Ammon's horn (tissue), 1 donor: ENCODE results near the gene DENND2D.
A peak's percentile ranks its signal among the peaks of the same experiment; 100 is the strongest.
"Not testable (repeated sequence)": the region's sequence is repeated elsewhere in the genome, so short reads cannot be mapped to it uniquely, and the experiment has no call there.

Experiments used
- DNase-seq: peaks from one replicate; pipeline ENCODE4 v3.0.0-alpha.2; 2016; ENCODE audit warnings: low spot score

The DENND2D gene

GRCh38 chr1:111221633-111222291, 21.3 kb upstream of the DENND2D start:
- peak; percentile 27 for DNase-seq

GRCh38 chr1:111221276-111221632, 20.8 kb upstream of the DENND2D start:
- DNase-seq, result no peak

GRCh38 chr1:111220302-111220890, 19.9 kb upstream of the DENND2D start:
- no peak for DNase-seq

GRCh38 chr1:111219557-111220286, 19.3 kb upstream of the DENND2D start:
- DNase-seq, result peak; percentile 70

GRCh38 chr1:111218701-111219556, 18.5 kb upstream of the DENND2D start:
- DNase-seq, result no peak

DNA sequence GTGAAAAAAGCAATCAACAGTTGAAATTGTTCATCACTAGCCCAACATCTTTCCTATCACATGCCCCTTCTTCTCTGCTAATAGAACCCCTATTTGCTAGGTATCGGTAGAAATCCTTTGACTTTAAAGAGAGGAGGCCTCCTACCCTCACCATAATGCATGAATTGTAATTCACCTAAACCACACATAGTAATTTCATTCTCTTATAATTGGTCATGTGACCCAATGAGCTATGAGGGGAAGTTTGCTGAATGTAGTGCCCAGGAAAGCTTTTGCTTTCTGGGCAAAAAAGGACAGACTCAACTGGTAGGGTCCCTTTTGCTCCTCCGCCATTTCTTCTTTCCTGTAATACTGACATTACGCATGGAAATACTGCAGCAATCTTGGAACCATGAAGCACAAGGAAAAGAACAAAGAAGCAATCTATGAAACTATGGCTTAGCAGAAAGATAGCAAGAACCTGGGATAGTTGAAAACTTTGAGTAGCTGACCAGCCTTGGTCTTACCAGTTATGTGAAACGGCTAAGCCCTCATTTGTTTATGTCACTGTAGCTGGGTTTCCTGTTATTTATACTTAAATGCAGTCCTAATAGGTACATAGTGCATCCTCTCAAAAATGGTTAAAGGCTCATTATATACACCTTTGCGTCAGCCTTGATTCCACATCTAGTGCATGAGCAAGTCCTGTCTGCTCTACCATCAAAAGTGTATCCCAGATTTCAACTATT, 16.9 kb upstream of the DENND2D start:
- no peak for DNase-seq

DNA sequence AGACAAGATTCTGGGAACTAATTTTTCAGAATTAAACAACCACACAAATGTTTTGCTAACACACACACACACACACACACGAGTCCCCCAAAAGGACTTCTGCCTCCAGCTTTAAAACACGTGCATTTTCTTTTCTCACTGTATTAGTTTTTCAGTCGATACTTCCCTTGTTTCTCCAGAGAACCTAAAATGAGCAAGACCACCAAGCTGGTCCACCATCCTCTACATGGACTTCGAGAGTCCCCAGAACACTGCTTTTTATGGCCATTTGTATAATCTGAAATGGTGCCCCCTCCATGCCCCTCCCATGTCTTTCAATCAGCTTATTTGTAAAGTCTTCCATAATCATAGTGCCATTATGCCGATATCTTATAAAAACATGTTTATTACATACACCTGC, 16.3 kb upstream of the DENND2D start:
- DNase-seq, result no peak

GRCh38 chr1:111215285-111215684, 14.8 kb upstream of the DENND2D start:
- not testable (repeated sequence) for DNase-seq

DNA sequence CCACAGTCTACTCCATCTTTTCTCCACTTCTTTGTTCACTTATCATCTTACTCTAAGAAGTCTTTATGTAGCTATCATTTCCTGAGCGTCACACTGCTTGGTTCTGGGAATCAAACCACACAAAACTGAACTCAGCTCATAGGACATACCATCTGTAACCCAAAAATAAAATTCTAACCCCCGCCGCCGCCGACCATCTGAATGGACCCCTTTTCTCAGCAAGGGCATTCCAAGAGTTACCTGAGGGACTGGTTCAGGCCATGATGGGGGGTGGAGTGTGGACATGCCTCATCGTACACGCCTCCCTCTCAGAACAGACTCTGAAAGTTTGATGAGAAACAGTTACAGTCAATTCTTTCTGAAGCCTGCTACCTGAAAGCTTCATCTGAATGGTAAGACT, 14.4 kb upstream of the DENND2D start:
- DNase-seq, result no peak

GRCh38 chr1:111214074-111214801, 13.8 kb upstream of the DENND2D start:
- no peak for DNase-seq

GRCh38 chr1:111213412-111213811, 13.0 kb upstream of the DENND2D start:
- DNase-seq, result no peak

- DNase-seq, result no peak
Observed at GRCh38 chr1:111212634-111213335, 12.3 kb upstream of the DENND2D start.

DNA sequence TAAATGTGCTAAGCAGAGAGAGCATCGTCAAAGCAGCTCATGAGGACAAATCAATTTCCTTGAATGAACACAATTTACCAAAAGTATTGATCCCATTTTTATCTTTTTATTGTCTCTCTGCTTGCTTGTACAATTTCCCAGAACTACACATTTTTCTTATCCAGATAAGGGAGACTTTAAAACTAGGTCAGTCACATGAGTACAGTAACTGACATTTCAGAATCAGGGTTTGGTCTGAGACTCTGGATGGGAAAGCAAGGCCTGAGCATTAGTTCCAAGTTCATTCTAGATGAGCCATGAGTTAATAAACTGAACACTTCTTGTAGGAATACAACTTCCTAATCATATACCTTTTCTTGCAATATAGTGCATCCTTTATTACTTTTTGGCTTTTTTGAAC, 11.5 kb upstream of the DENND2D start:
- no peak for DNase-seq

- DNase-seq, result no peak
Observed at GRCh38 chr1:111209622-111210021, 9.2 kb upstream of the DENND2D start.

DNA sequence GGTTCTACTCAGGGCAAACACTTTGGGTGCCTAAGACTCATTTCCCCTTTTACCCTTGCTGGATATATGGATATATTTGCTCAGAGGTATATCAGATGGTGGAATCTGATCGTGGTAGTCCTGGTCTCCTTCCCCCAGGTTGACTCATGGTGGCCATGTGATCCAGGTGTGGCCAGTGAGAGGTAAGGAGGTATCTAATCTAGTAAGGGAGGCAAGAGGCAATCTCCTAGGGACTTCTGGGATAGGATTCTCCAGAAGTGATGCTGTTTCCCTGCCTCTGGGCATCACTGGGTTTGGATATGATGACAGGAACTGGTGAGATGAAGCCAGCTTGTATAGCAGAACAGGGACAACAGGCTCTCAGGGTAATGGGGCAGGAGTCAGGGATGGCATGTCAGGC, 8.5 kb upstream of the DENND2D start:
- DNase-seq, result no peak

GRCh38 chr1:111205714-111206050, 5.2 kb upstream of the DENND2D start:
- DNase-seq, result no peak

DNA sequence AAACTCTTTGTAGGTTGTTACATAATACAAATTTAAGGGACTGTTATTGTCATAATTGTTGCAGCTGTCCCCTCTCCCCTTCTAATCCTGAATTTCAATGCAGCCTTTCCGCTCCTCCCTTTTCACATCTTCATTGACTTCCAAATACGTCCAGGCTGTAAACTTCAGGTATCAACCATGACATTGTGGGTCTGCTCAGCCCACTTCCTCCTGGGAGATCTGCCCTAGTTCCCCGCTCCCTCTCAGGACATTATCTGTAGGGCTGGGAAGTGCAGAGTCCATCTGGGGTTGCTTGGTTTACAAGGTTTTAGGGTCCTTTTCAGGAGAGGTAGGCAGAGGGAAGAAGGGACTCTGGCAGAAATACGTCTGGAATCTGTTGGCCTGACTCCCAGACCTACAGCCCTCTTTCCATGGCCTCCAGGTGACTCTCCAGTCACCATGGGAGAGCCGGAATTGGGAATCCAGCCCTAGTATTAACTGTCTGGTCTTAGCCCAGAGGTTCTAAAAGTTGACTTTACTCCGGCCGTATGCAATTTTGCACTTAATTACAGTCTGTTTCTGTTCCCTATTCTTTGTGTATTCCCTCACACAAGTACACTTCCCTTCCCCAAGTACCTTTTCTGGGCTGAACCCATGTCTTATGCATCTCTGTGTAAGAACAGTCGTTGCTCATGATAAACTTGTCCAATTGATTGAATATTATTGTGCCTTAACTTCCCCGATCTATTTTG, 4.7 kb upstream of the DENND2D start:
- DNase-seq, result no peak

GRCh38 chr1:111204201-111204982, 3.9 kb upstream of the DENND2D start:
- no peak for DNase-seq

DNA sequence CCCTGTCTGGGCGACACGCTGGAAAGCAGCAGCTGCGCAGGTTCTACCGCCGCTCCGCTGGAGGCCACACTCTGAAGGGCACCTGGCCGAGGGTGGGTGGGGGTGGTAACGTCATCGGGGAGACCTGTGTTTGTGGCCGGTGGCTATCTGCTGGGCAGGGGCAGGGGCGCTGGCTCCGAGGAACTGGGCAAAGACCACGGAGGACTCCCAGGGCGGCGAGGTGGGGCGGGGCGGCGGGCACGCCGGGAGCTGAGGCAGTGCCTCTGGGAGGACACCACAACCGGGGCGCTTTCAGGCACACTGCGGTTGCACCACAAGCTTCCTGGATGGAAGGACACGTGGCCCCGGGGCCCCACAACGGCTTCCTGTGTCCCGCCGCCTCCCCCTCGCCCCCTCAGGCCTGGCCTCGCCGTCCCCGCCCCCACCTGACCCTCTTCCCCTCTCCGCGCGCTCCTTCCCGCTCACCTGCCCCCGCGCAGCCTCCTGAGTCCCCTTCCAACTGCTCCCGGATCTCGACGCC, 3.3 kb upstream of the DENND2D start:
- peak; percentile 57 for DNase-seq
